Activated T-cell treated with anti-CD3 and anti-CD28 coated beads, Interleukin-2, amount 50 U/mL, for 24 hours (primary cell): ENCODE measurements around the gene KIF5C.
"Not testable (repeated sequence)": the region's sequence is repeated elsewhere in the genome, so short reads cannot be mapped to it uniquely, and the experiment has no call there.

Source experiments
- DNase-seq: peaks from one replicate; pipeline ENCODE4 v3.0.0-alpha.2; 2020
- H3K27ac Mint-ChIP-seq: 2 replicates; pipeline ENCODE4 v1.8.0; 2020; ENCODE audit warnings: mild to moderate bottlenecking, mixed read lengths
- H3K27me3 Mint-ChIP-seq: 2 replicates; pipeline ENCODE4 v1.8.0; 2020; ENCODE audit warnings: mixed read lengths
- H3K36me3 Mint-ChIP-seq: 2 replicates; pipeline ENCODE4 v1.8.0; 2020; ENCODE audit warnings: low read depth, mixed read lengths
- H3K4me1 Mint-ChIP-seq: 2 replicates; pipeline ENCODE4 v1.8.0; 2020; ENCODE audit warnings: low read depth, mixed read lengths
- H3K4me3 Mint-ChIP-seq: 2 replicates; pipeline ENCODE4 v1.8.0; 2020; ENCODE audit warnings: mild to moderate bottlenecking, moderate library complexity, mixed read lengths
- H3K9me3 Mint-ChIP-seq: 2 replicates; pipeline ENCODE4 v1.8.0; 2020; ENCODE audit warnings: mixed read lengths

Gene KIF5C

DNA sequence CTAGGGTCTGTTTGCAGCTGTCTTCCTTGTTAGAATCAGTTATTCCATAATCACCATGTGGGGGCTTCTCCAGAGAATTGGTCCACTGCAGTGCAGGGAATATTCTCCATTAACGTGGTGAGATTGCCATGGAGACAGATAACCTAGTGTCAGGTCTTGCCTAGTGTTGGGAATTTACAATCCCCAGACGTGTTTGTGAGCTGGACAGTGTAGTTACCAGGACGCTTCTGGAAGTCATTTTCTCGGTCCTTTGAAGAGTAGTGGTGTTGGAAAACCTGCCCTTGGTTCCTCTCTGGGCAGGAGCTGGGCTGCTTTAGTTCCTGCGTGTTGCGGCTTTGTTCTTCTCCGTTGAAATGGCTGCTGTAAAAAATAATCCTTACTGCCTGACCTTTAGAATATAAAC lies 94.6 kb downstream of the KIF5C start:
- DNase-seq = no peak
- Mint-ChIP-seq H3K9me3 (no peaks in the 10 kb centered on the region), H3K27me3 (no peaks in the 10 kb centered on the region), H3K36me3 (peaks cover 17% of the 10 kb centered on the region), H3K4me3 (no peak overlapping the region), H3K4me1 (peaks cover 7% of the 10 kb centered on the region), H3K27ac (no peak overlapping the region)

DNA sequence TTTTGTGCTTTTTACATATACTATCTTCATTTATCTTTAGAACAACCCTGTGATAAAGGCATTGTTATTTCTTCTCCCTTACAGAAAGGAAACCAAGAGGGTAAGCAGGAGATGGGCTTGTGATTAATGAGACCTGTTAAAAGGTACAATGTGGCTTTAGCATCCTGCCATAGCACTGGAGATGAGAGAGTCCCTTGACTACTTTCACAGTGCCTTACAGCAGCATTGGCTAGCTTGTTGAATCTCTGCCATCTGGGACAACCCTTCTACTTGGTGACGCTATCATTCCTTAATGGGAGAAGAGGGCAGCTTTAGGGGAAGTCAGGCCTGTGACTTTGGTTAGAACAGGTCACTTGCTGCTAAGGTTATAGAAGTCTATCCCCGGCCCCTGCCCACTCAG lies 95.4 kb downstream of the KIF5C start:
- Mint-ChIP-seq H3K36me3 (peaks cover 22% of the 10 kb centered on the region), H3K27me3 (no peaks in the 10 kb centered on the region), H3K4me3 (no peak overlapping the region), H3K4me1 (peaks cover 7% of the 10 kb centered on the region), H3K27ac (no peak overlapping the region), H3K9me3 (no peaks in the 10 kb centered on the region)
- no peak for DNase-seq

DNA sequence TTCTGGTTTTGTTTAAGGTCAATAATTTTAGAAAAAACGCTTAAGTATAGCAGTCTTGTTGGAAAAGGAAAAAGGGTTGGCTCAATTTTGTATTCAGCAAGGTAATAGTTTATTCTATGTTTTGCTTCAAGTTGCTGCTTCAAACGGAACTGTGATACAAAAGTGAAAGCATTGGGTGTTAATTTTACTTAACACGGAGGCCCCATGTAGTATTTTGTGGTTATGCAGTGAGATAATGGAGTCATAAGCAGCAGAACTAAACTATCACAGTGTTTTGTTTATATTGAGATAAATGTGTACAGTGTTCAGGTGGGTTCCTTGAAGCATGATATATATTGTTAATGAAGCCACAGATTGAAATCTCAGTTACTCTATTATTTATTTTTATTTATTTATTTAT lies 96.5 kb downstream of the KIF5C start:
- DNase-seq = no peak
- no peaks in the 10 kb centered on the region for H3K27me3 Mint-ChIP-seq
- H3K36me3 Mint-ChIP-seq = peaks cover 22% of the 10 kb centered on the region
- H3K9me3 Mint-ChIP-seq = no peaks in the 10 kb centered on the region
- H3K4me3 Mint-ChIP-seq = no peak overlapping the region
- no peak overlapping the region for H3K27ac Mint-ChIP-seq
- peaks cover 7% of the 10 kb centered on the region for H3K4me1 Mint-ChIP-seq

DNA sequence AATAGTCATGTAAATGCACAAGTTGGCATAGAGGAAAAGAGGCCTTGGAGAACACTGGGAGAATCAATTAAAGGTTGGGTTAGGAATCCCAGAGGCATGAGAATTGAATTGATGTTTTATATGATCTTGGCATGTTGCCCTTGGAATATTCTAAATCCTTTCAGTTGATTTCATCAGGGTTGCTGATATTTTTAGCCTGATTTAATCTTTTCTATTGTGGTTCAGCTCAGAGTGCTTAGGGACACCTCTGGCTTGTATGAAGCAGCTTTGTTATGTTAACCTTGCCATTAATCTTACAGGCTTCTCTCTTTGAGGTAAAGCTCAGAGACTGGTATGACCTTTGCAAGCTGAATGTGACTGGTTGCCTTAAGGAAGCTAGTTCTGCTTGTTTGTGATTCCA lies 99.1 kb downstream of the KIF5C start:
- no peaks in the 10 kb centered on the region for H3K9me3 Mint-ChIP-seq
- peaks cover 7% of the 10 kb centered on the region for H3K4me1 Mint-ChIP-seq
- H3K27ac Mint-ChIP-seq = no peak overlapping the region
- no peaks in the 10 kb centered on the region for H3K27me3 Mint-ChIP-seq
- H3K4me3 Mint-ChIP-seq = no peak overlapping the region
- H3K36me3 Mint-ChIP-seq = peaks cover 24% of the 10 kb centered on the region
- no peak for DNase-seq

DNA sequence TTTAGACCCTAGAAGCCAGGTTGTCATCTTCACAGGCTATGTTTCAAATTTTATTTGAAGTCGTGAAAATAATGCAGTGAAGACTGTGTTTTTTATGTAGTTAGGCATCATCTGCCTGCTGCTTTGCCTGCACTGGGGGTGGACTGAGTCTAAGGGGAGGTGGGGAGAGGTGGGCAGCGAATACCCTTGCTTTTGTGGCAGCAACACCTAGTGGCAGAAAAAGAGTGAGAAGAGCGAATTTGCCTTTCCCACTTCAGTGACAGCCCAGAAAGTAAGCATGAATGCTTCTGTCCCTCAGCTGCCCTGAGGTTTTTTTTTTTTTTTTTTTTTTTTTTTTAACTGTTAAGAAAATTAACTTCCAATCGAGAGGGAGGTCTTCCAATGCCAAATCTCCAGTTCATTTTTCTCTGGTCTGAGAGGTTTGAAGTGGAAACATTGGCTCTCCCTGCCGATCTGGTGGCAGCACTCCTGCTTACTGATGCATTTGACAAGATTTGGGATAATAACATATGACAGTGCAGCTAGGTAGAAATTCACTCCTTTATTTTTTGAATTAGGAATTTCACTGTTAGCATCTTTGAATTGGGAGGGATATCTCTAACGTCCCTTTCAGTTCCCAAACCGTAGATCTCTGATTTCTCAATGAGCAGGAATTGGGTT lies 103.1 kb downstream of the KIF5C start:
- Mint-ChIP-seq H3K4me1 (no peaks in the 10 kb centered on the region), H3K9me3 (no peaks in the 10 kb centered on the region), H3K36me3 (peaks cover 43% of the 10 kb centered on the region), H3K27ac (no peak overlapping the region), H3K4me3 (no peak overlapping the region), H3K27me3 (no peaks in the 10 kb centered on the region)
- DNase-seq = no peak

DNA sequence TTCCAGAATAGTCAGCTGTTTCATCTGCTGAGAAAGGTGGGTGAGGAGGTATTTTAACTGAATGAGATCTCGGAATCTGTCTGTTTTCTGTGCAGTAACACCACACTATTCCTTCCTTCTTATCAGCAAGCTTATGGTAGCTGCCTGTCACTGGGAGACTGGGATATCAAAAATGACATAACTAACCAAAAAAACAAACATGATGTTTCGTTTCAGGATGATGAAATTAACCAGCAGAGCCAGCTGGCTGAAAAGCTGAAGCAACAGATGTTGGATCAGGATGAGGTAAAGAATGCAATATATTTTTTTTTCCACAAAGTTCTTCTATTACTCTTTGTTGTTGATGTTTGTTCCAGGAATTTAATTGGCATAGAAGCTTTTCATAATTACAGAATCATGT lies 103.7 kb downstream of the KIF5C start:
- Mint-ChIP-seq H3K9me3 (no peaks in the 10 kb centered on the region), H3K27me3 (no peaks in the 10 kb centered on the region), H3K4me1 (no peaks in the 10 kb centered on the region), H3K4me3 (no peak overlapping the region), H3K27ac (no peak overlapping the region), H3K36me3 (peaks cover 44% of the 10 kb centered on the region)
- DNase-seq = no peak

DNA sequence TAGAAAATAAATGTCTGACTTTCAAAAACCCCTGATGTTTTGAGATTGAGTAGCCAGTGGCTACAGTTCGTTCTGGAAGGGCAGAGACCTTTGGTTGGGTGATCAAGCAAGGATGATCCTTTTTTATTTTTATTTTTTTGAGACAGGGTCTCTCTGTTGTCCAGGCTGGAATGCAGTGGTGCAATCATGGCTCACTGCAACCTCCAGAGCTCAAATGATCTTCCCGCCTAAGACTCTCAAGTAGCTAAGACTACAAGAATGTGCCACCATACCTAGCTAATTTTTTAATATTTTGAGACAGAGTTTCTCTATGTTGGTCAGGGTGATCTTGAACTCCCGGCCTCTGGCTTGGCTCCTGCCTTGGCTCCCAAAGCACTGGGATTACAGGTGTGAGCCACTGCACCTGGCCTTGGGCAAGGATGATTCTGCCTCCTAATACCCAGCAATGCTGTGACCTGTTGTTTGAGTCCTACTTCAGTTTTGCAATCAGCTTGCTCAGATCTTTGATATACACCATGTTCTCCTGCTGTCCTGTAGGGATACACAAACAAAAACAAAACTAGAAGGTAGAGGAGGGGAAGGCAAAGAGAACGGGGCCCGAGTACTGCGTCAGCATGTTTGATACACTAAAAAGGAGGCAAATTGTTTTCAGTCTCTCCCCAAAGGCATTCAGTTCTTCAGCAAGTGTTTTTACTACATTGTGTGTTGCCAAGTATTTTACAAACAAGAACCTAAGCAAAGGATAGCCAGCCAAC lies 104.3 kb downstream of the KIF5C start:
- H3K4me3 Mint-ChIP-seq = no peak overlapping the region
- H3K27me3 Mint-ChIP-seq = no peaks in the 10 kb centered on the region

DNA sequence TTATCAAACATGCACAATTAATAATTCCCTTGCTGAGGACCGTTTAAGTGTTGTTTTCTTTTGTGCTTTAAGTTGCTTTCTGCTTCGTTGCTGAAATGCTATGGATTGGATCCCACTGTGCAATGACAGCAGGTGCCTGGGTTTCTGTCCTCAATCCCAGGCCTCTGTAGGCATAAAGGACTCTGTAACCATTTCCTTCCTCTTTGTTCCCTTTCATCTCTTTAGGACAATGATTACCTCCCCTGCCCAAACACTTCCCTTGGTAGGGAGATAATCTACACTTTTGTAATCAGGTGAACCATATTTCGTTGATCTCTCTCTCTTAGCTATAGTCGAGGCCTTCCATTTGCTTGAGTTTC lies 104.9 kb downstream of the KIF5C start:
- Mint-ChIP-seq H3K27ac (no peak overlapping the region), H3K36me3 (peaks cover 41% of the 10 kb centered on the region), H3K9me3 (no peaks in the 10 kb centered on the region), H3K4me3 (no peak overlapping the region), H3K27me3 (no peaks in the 10 kb centered on the region), H3K4me1 (no peaks in the 10 kb centered on the region)
- DNase-seq = no peak

More for the DNA sequence above, 104.3 kb downstream of the KIF5C start:
- Mint-ChIP-seq H3K4me1 (no peaks in the 10 kb centered on the region), H3K27ac (no peak overlapping the region), H3K9me3 (no peaks in the 10 kb centered on the region), H3K36me3 (peaks cover 45% of the 10 kb centered on the region)
- no peak for DNase-seq

DNA sequence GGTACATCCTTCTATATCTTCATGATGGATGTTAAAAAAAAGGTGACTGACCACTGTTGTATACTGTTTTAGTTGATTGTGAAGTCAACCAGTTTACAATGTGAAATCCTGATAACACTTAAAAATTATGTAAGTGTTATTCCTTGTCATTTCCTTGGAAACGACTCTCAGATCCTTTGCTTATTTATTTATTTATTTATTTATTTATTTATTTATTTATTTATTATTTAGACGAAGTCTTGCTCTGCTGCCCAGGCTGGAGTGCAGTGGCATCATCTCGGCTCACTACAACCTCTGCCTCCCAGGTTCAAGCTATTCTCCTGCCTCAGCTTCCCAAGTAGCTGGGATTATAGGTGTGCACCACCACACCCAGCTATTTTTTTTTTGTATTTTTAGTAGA lies 105.5 kb downstream of the KIF5C start:
- peaks cover 44% of the 10 kb centered on the region for H3K36me3 Mint-ChIP-seq
- H3K9me3 Mint-ChIP-seq, H3K27ac Mint-ChIP-seq, DNase-seq, H3K4me3 Mint-ChIP-seq, H3K4me1 Mint-ChIP-seq, H3K27me3 Mint-ChIP-seq: not testable (repeated sequence)

DNA sequence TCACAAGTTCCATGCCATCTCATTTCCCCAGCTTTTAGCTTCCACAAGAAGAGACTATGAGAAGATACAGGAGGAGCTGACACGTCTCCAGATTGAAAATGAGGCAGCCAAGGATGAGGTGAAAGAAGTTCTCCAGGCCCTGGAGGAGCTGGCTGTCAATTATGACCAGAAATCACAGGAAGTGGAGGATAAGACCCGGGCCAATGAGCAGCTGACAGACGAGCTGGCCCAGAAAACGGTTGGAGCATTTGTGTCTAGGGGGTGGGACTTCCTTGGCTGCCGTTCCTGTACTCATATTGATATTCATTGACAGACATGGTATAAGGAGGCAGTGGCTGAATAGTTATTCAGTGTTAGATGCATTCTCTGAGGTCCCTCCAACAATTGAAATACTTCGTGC lies 106.3 kb downstream of the KIF5C start:
- Mint-ChIP-seq H3K36me3 (peaks cover 44% of the 10 kb centered on the region), H3K27ac (no peak overlapping the region)
- DNase-seq = no peak

DNA sequence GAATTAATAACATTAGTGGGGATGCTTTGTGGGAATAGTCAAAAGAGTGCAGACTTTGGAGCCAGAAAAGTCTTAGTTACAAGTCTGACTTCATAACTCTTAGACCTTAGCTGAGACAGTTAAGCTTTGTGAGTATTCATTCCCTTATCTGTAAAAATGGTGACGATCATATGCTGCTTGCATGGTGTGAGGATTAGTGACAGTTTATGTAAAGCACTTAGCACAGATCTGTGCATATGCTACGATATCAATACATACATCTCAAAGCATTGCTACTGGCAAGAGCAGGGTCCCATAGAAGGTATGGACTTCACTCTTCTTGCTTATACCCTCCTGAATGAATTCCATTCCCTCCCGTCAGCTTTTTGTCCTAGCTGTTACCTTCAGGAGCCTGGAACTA lies 106.8 kb downstream of the KIF5C start:
- Mint-ChIP-seq H3K4me3 (no peak overlapping the region), H3K36me3 (peaks cover 44% of the 10 kb centered on the region), H3K27ac (no peak overlapping the region), H3K9me3 (no peaks in the 10 kb centered on the region), H3K4me1 (no peaks in the 10 kb centered on the region), H3K27me3 (no peaks in the 10 kb centered on the region)
- no peak for DNase-seq

More for the DNA sequence above, 106.3 kb downstream of the KIF5C start:
- no peaks in the 10 kb centered on the region for H3K9me3 Mint-ChIP-seq
- H3K4me1 Mint-ChIP-seq = no peaks in the 10 kb centered on the region
- H3K4me3 Mint-ChIP-seq = no peak overlapping the region
- H3K27me3 Mint-ChIP-seq = no peaks in the 10 kb centered on the region

DNA sequence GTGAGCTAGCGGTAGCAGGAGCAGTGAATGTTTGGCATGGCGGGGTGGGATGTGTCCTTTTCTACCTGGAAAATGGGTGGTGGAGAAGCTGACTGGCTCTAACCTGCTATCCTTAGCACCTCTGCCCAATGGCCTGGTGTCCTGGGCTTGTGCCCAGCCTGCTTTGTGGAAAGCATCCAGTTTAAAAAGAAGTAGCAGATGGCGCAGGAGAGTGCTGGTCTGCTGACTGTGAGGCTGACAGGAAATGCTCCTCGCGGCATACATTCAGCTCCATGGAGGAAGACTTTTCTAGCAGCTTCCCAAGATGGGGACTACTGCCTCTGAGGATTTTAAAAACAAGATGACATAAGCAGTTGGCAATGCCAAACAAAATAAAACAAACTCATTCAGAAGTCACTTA lies 107.3 kb downstream of the KIF5C start:
- no peaks in the 10 kb centered on the region for H3K4me1 Mint-ChIP-seq
- H3K4me3 Mint-ChIP-seq = no peak overlapping the region
- H3K27me3 Mint-ChIP-seq = no peaks in the 10 kb centered on the region
- H3K27ac Mint-ChIP-seq = no peak overlapping the region
- DNase-seq = no peak
- H3K9me3 Mint-ChIP-seq = no peaks in the 10 kb centered on the region
- peaks cover 44% of the 10 kb centered on the region for H3K36me3 Mint-ChIP-seq

DNA sequence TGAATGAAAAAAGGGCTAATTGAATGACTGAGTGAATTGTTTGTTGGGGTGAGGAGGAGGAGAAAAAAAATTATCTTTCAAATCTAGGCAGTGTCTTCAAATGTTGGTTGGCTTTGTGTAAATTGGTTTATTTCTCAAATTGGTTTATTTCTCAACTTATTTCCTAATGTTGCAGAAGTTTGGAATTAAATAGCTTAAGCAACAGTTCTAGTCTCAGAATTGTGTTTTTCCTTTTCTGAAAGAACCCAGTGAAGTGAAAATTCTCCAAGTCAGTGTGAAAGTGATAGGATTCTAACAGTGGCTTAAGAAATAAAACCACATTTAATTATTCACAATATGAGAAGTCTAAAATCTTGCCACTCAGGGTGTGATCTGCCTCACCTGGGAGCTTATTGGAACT lies 108.9 kb downstream of the KIF5C start:
- no peaks in the 10 kb centered on the region for H3K4me1 Mint-ChIP-seq
- no peak overlapping the region for H3K4me3 Mint-ChIP-seq
- no peaks in the 10 kb centered on the region for H3K27me3 Mint-ChIP-seq
- H3K9me3 Mint-ChIP-seq = no peaks in the 10 kb centered on the region
- no peak for DNase-seq
- no peak overlapping the region for H3K27ac Mint-ChIP-seq
- H3K36me3 Mint-ChIP-seq = peaks cover 42% of the 10 kb centered on the region

DNA sequence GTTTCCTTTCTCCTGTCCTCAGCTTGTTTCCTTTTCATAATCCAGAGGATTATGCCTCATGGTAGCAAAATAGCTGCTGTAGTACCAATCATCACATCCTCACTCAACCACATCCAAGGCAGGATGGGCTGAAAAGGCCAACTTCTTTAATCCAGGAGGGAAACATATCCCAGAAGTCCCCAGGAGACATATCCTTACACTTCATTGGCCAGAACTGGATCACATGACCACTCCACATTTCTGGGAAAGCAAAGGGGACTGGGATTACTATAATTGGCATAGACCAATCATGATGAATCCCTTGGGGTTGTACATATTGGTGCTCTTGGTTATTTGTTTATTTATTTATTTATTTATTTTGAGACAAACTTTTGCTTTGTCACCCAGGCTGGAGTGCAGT lies 109.4 kb downstream of the KIF5C start:
- Mint-ChIP-seq H3K27me3 (no peaks in the 10 kb centered on the region), H3K4me1 (no peaks in the 10 kb centered on the region), H3K9me3 (no peaks in the 10 kb centered on the region), H3K4me3 (no peak overlapping the region), H3K36me3 (peaks cover 42% of the 10 kb centered on the region), H3K27ac (no peak overlapping the region)
- DNase-seq = no peak

DNA sequence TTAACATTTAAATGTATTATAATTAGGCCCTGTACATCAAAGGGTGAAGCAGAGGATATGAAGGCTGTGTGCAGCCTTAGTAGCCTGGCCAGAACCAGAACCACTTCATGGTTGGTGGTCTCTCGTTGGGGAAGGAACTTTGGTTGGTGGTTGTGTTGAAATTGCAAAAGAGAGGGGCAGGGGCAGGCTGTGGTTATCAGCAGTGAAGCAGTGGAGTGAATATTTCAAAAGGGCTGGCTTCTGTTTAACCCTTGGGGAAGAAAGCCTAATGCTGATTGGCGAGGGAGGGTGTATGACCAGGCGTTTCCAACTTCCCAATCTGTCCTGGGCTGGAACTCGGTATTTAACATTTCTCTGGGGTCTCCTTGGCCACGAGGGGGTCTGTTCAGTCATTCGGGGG lies 112.3 kb downstream of the KIF5C start:
- no peak for DNase-seq
- Mint-ChIP-seq H3K4me1 (peaks cover 4% of the 10 kb centered on the region), H3K27ac (no peak overlapping the region), H3K9me3 (no peaks in the 10 kb centered on the region), H3K27me3 (no peaks in the 10 kb centered on the region), H3K36me3 (peaks cover 41% of the 10 kb centered on the region), H3K4me3 (no peak overlapping the region)
